Loucy (cell line): ENCODE data around the gene RBM19.

Experiments used
- CTCF ChIP-seq: fragments of 200-600 bp; sonication (generic); conservative IDR thresholded peaks from 2 replicates; pipeline ENCODE4 v1.5.1; 2014; ENCODE audit warnings: mild to moderate bottlenecking, antibody characterized with exemption, low read length
- EZH2phosphoT487 ChIP-seq: fragments of 200-600 bp; IDR thresholded peaks from 2 replicates; pipeline ENCODE4 v1.6.1; 2018; ENCODE audit warnings: antibody characterized with exemption, mild to moderate bottlenecking, moderate library complexity, borderline replicate concordance

GRCh38 chr12:113932381-113933196 lies 33.5 kb downstream of the RBM19 start:
- TF ChIP-seq CTCF (no peak), EZH2phosphoT487 (no peak)
